IMR-90 (cell line): ENCODE data around the gene SIGLEC14. TPM values are rescaled to one million over a fixed set of nuclear protein-coding genes. Genes with fewer than 3 reads are reported as not detected.

ENCODE experiments used
- ATAC-seq: fragments of 200-7000 bp; cut with Tn5 transposase; 2 replicates; pipeline ENCODE4 v1.9.1; 2020; ENCODE audit warnings: low read depth, mild to moderate bottlenecking, moderate library complexity
- BruUV-seq: library from RNA; stranded (reverse); fragments of 400-500 nt; replicated peaks from 2 replicates; lab custom pipeline; 2021; lab: Mats Ljungman, UMichigan
- CTCF ChIA-PET: fragments of 300-600 bp; formaldehyde crosslinking; extraction: SDS; loops from one replicate; lab custom pipeline; 2021; ENCODE audit warnings: antibody characterized with exemption; lab: Yijun Ruan, JAX
- POLR2A ChIA-PET: fragments of 300-600 bp; sonication (Branson Sonifier 250); formaldehyde crosslinking; loops from one replicate; lab custom pipeline; 2022; ENCODE audit warnings: antibody characterized with exemption; ENCODE audit not compliant: unreplicated experiment; lab: Charles Lee
- DNase-seq: peaks from one replicate; pipeline ENCODE4 v3.0.0; 2013
- H2AFZ ChIP-seq: replicated peaks from 2 replicates; pipeline ENCODE3; 2013; ENCODE audit warnings: low read length, mild to moderate bottlenecking; ENCODE audit not compliant: poor library complexity
- H2AK5ac ChIP-seq: 2 replicates; pipeline ENCODE4 v1.6.1; 2013; ENCODE audit warnings: low read depth, low read length, inconsistent platforms
- H2AK9ac ChIP-seq: replicated peaks from 2 replicates; pipeline ENCODE3; 2013; ENCODE audit warnings: mild to moderate bottlenecking, low read depth, low read length, moderate library complexity; ENCODE audit not compliant: poor library complexity
- H2BK120ac ChIP-seq: 2 replicates; pipeline ENCODE4 v1.6.1; 2013; ENCODE audit warnings: low read depth, low read length, inconsistent platforms
- H2BK15ac ChIP-seq: 3 replicates; pipeline ENCODE4 v1.6.1; 2013; ENCODE audit warnings: low read depth, low read length, inconsistent platforms
- H2BK20ac ChIP-seq: 2 replicates; pipeline ENCODE4 v1.6.1; 2013; ENCODE audit warnings: low read depth, mild to moderate bottlenecking, inconsistent platforms, low read length, moderate library complexity
- H2BK5ac ChIP-seq: 2 replicates; pipeline ENCODE4 v1.6.1; 2013; ENCODE audit warnings: mild to moderate bottlenecking, low read depth, low read length, inconsistent platforms; ENCODE audit not compliant: poor library complexity, severe bottlenecking
- H3K14ac ChIP-seq: replicated peaks from 2 replicates; pipeline ENCODE4 v1.6.1; 2013; ENCODE audit warnings: low read depth, low read length, inconsistent platforms
- H3K18ac ChIP-seq: 2 replicates; pipeline ENCODE4 v1.6.1; 2013; ENCODE audit warnings: low read depth, low read length, control low read depth
- H3K23ac ChIP-seq: 2 replicates; pipeline ENCODE4 v1.6.1; 2013; ENCODE audit warnings: low read depth, low read length, inconsistent platforms
- H3K27ac ChIP-seq: 2 replicates; pipeline ENCODE4 v1.5.1; 2013; ENCODE audit warnings: mild to moderate bottlenecking, control low read depth, low read length; ENCODE audit not compliant: insufficient read depth
- H3K27me3 ChIP-seq: 2 replicates; pipeline ENCODE4 v1.6.1; 2013; ENCODE audit warnings: low read length; ENCODE audit not compliant: control insufficient read depth, insufficient read depth
- H3K36me3 ChIP-seq: 2 replicates; pipeline ENCODE4 v1.6.1; 2013; ENCODE audit warnings: low read length, mixed read lengths; ENCODE audit not compliant: control insufficient read depth, insufficient read depth
- H3K4ac ChIP-seq: 2 replicates; pipeline ENCODE4 v1.6.1; 2013; ENCODE audit warnings: low read depth, low read length, inconsistent platforms
- H3K4me1 ChIP-seq: 2 replicates; pipeline ENCODE4 v1.6.1; 2013; ENCODE audit warnings: low read length, mixed read lengths; ENCODE audit not compliant: control insufficient read depth, insufficient read depth
- H3K4me2 ChIP-seq: 2 replicates; pipeline ENCODE4 v1.6.1; 2013; ENCODE audit warnings: low read depth, mild to moderate bottlenecking, control low read depth, low read length, moderate library complexity
- H3K4me3 ChIP-seq: 2 replicates; pipeline ENCODE4 v1.5.1; 2013; ENCODE audit warnings: low read depth, mild to moderate bottlenecking, control low read depth, low read length, moderate library complexity; ENCODE audit not compliant: insufficient read depth
- H3K56ac ChIP-seq: 2 replicates; pipeline ENCODE4 v1.6.1; 2013; ENCODE audit warnings: low read length, inconsistent platforms; ENCODE audit not compliant: insufficient read depth; ENCODE audit errors: extremely low read depth
- H3K79me1 ChIP-seq, 2 experiments: 2 replicates each; pipeline ENCODE4 v1.6.1; 2013; ENCODE audit warnings: low read length in 2 of 2, inconsistent platforms in 1 of 2, low read depth in 1 of 2
- H3K9ac ChIP-seq: 2 replicates; pipeline ENCODE4 v1.6.1; 2013; ENCODE audit warnings: low read depth, low read length, control low read depth
- H3K9me1 ChIP-seq: 2 replicates; pipeline ENCODE4 v1.6.1; 2013; ENCODE audit warnings: low read length, inconsistent platforms; ENCODE audit not compliant: insufficient read depth
- H3K9me3 ChIP-seq: 2 replicates; pipeline ENCODE4 v1.6.1; 2013; ENCODE audit warnings: low read length; ENCODE audit not compliant: control insufficient read depth, insufficient read depth
- H4K20me1 ChIP-seq: 2 replicates; pipeline ENCODE4 v1.6.1; 2013; ENCODE audit warnings: low read length, inconsistent platforms; ENCODE audit not compliant: insufficient read depth
- H4K5ac ChIP-seq: 2 replicates; pipeline ENCODE4 v1.6.1; 2013; ENCODE audit warnings: mild to moderate bottlenecking, low read depth, low read length, control low read depth
- H4K8ac ChIP-seq, 2 experiments: 2 replicates each; pipeline ENCODE4 v1.6.1; 2013; ENCODE audit warnings: low read depth in 2 of 2, low read length in 2 of 2, control low read depth in 1 of 2, inconsistent platforms in 1 of 2
- H4K91ac ChIP-seq: 2 replicates; pipeline ENCODE4 v1.6.1; 2013; ENCODE audit warnings: low read depth, low read length, inconsistent platforms; ENCODE audit not compliant: insufficient read depth
- CEBPB ChIP-seq: IDR thresholded peaks from 2 replicates; pipeline ENCODE4 v1.6.1; 2012; ENCODE audit warnings: low read depth, low read length, improper control_type of control experiment
- CHD1 ChIP-seq: IDR thresholded peaks from 2 replicates; pipeline ENCODE4 v1.6.1; 2012; ENCODE audit warnings: low read depth, low read length, improper control_type of control experiment
- FOS ChIP-seq: fragments of 150-350 bp; IDR thresholded peaks from 2 replicates; pipeline ENCODE4 v1.6.1; 2016; ENCODE audit warnings: low read depth, low read length
- MAZ ChIP-seq: IDR thresholded peaks from 2 replicates; pipeline ENCODE4 v1.6.1; 2012; ENCODE audit warnings: low read depth, mild to moderate bottlenecking, low read length, improper control_type of control experiment, moderate library complexity, borderline replicate concordance
- RCOR1 ChIP-seq: IDR thresholded peaks from 2 replicates; pipeline ENCODE4 v1.6.1; 2012; ENCODE audit warnings: mild to moderate bottlenecking, low read length, improper control_type of control experiment; ENCODE audit not compliant: insufficient replicate concordance
- SMC3 ChIP-seq: fragments of 150-350 bp; IDR thresholded peaks from 2 replicates; pipeline ENCODE4 v1.6.1; 2016; ENCODE audit warnings: low read depth, mild to moderate bottlenecking, antibody characterized with exemption, low read length, moderate library complexity
- WGBS, 2 experiments: methylation state at CpG; one replicate each; pipeline versions ENCODE4 v1.1.5 to v1.1.7; 2013; ENCODE audit warnings: missing lambda C conversion rate in 2 of 2; ENCODE audit not compliant: insufficient read length in 1 of 2; ENCODE audit errors: extremely low coverage in 2 of 2; 5-methylcytosine and 5-hydroxymethylcytosine counted together
- dilution Hi-C: fragments of 300-500 bp; cut with HindIII; formaldehyde crosslinking; loops from one replicate; pipeline ENCODE4 v1.14.3; 2018; ENCODE audit warnings: low sequenced_read_pairs; ENCODE audit not compliant: unreplicated experiment
- in situ Hi-C: fragments of 300-500 bp; cut with MboI; formaldehyde crosslinking; loops from 3 replicates; pipeline ENCODE4 v1.14.3; 2019; ENCODE audit warnings: low sequenced_read_pairs, inconsistent platforms, mixed read lengths
- intact Hi-C: fragments of 100-400 bp; cut with micrococcal nuclease; formaldehyde crosslinking; loops from 2 replicates; pipeline ENCODE4 v1.10.0; 2022
- polyA plus RNA-seq, 3 experiments: library from polyadenylated mRNA; depleted of rRNA; stranded (reverse); fragments of >200 nt; gene quantifications; 2 replicates each; pipeline ENCODE4 v1.2.3, GENCODE V29; 2012; ENCODE audit warnings: low replicate concordance in 1 of 3
- total RNA-seq: library from RNA; depleted of rRNA; stranded (reverse); fragments of >200 nt; gene quantifications from 2 replicates; pipeline ENCODE4 v1.2.3, GENCODE V29; 2012

Gene SIGLEC14
- total and polyA plus RNA-seq, 2 of the 4 experiments (the other 2 are of a cell fraction), result not detected

DNA sequence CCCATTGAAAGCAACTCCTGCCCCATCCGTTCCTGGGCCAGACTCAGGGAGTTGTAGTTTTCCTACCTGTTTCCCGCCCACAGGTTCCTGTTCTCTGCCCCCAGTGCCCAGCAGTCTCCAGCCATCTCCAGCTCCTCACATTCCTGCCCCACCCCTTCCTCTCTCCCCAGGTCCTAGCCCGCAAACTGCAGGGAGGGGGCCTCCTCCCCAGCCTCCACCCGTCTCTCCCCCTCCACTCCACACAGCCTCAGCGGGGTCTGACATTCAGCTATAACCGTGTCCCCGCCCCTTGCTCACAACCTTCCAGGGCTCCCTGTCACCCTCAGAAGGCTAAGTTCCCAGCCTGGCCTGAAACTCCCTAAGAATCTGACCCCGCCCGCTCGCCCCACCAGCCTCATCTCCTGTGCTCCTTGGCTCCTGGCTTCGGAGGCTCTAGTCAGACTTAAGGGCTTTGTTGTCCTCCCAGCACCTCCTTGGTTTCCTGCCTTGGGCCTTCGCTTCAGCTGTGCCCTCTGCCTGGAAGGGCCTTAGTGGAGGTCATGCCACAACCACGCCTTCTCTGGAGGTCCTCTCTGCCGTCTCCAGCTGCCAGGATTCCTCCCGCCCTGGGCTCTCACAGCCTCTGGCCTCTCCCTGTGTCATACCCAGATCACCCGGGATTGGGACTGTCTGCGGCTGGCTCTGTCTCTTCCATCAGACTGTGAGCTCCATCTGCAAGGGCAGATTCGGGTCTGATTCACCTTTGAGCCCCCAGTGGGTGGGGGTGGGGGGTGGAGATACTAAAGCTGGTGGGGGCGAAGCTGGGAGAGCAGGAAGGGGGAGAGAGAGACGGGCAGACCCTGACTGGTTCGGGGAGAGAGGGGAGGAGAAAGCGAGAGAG, 41.4 kb upstream of the SIGLEC14 start:
- ChIA-PET POLR2A (no interaction called here), CTCF (interaction anchor here (1.0 to 1.5 kb wide), 2 partner anchors 16 to 27 kb away, joined by 3 to 8 read pairs; no protein-coding TSS in a partner anchor)
- Histone ChIP-seq H3K27me3 (no peaks in the 10 kb centered on the region), H3K9ac (peak overlapping the region; percentile 94), H3K4me3 (peak overlapping the region; percentile 42), H2BK20ac (peak overlapping the region; percentile 0; the same call in 1 of the 2 replicates), H4K8ac (peak overlapping the region; percentile 59 to 77), H3K14ac (peak overlapping the region; percentile 68), H3K23ac (peak overlapping the region; percentile 89), H3K9me1 (peaks cover 4% of the 10 kb centered on the region; the same call in 1 of the 2 replicates), H4K91ac (peak overlapping the region; percentile 93), H2BK120ac (peak overlapping the region; percentile 71), H3K79me1 (peaks cover 0 to 34% of the 10 kb centered on the region in 2 experiments; a peak in 3 of 4 replicates), H2AFZ (peak overlapping the region; percentile 82), H3K56ac (peak overlapping the region; percentile 89), H4K20me1 (peaks cover 26% of the 10 kb centered on the region), H3K27ac (peak overlapping the region; percentile 97), H3K4me1 (peaks cover 13% of the 10 kb centered on the region), H3K9me3 (no peaks in the 10 kb centered on the region), H2AK5ac (peak overlapping the region; percentile 94), H3K4me2 (peak overlapping the region; percentile 81), H3K18ac (peak overlapping the region; percentile 56), H3K4ac (peak overlapping the region; percentile 69), H3K36me3 (peaks cover 3% of the 10 kb centered on the region; the same call in 1 of the 2 replicates), H2AK9ac (peak overlapping the region; percentile 96), H4K5ac (peak overlapping the region; percentile 36), H2BK5ac (peak overlapping the region; percentile 92), H2BK15ac (peak overlapping the region; percentile 30; the same call in 2 of the 3 replicates)
- BruUV-seq, result no TSS peak
- DNase-seq (peak; percentile 44), ATAC-seq (peak; percentile 5)
- no peak for TF ChIP-seq RCOR1
- no peak for TF ChIP-seq CHD1
- no peak for TF ChIP-seq CEBPB
- peak; percentile 18; the same call in 1 of the 2 replicates for TF ChIP-seq MAZ
- TF ChIP-seq SMC3, result no peak
- TF ChIP-seq FOS, result 0 out of 2 replicates have a peak, but pooled peaks have one; percentile 35
- dilution Hi-C loops, result no loop called here
- 10% methylated on average over 8 of the region's 22 CpGs; no CpG with 5 or more reads in 1 of the 2 experiments for WGBS, 2 experiments
- in situ Hi-C loops, result no loop called here
- intact Hi-C loops, result no loop called here
